ENCODE data around the gene SLC10A1.

The SLC10A1 gene

DNA sequence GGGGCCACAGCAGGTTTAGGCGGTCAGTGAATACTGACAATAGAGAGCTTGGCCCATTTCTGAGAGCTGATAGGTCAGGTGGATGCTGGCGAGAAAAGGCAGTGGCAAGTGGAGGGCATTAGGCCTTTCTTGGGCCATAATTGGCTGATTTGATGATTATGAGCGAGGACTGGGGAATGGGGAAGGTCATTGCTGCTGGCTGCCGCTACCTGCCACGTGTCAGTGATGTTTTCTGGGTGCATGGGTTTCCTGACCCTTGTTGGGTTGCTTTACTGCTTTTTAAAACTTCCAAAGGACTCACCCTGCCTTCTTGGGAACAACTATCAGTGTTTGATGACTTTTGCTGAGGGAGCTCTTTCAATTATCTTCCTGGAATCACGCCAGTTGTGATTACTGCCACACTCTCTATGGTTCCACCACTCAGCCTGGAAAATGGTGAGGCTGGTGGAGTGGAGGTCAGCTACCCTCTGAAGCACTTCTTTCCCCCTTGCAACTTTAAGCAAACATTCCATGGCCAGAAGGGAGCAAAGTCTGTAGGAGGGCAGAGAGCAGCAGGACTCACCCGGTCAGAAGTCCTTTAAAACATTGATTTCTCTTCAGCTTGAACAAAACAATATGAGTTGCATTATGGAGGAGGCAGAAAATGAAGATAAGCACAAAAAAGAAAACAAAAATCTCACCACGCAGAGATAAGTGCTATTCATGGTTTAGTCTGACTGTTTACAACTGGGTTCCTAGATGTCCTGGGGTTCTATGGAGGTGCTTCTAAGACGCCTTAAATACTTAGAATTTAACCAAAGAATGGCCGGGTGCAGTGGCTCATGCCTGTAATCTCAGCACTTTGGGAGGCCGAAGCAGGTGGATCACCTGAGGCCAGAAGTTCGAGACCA lies 12.1 kb upstream of the SLC10A1 start:
- DNase-seq (ENCODE audit: low read depth): no peak

DNA sequence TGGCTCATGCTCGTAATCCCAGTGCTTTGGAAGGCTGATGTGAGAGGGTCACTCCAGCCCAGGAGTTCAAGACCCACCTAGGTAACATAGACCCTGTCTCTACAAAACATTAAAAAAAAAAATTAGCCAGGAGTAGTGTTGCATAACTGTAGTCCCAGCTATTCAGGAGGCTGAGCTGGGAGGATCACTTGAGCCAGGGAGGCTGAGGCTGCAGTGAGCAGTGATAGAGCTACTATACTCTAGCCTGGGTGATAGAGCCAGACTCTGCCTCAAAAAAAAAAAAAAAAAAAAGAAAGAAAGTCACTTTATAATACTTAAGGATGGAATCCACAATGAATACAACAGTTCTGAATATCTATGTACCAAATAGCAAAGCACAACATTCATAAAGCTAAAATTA lies 10.2 kb upstream of the SLC10A1 start:
- DNase-seq (ENCODE audit: low read depth): no peak

- DNase-seq (ENCODE audit: low read depth): no peak
These were observed 7.9 kb upstream of the SLC10A1 start for GRCh38 chr14:69804902-69805301.

DNA sequence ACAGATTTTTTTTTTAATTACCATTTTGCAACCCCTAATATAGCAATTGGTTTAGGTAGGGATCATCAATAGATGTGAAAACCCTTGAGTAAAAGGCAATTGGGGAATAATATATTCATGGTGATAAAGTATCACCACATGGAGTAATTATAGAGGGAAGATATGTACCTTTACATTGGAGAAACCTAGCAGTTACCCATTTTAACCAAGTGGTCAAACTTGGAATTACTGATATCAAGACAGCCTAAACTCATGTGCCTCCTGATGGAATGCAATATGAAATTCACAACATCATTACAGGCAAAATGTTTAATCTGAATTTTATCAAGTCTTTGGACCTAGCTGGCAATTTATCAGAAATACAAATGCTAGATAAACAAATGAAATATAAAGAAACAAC lies 6.7 kb upstream of the SLC10A1 start:
- no peak for DNase-seq (ENCODE audit: low read depth)

DNA sequence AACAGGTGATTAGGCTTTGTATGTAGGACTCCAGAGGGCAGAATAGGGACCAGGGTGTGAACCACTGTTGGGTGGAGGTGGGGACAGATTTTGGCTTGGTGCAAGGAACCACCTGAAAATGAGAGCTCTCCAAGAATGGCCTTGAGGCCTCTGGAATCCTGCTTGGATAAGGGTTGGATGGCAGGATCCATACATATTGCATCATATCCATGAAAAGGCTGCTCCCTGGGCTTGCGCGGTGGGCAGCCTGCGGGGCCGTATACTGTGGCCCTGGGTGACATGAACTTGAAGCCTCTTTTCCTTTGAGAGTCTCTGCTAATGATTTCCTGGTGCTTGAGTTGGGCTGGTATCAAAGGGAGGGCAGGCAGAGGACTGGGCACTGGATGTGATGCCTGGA lies 1.3 kb upstream of the SLC10A1 start:
- no peak for DNase-seq (ENCODE audit: low read depth)

- DNase-seq (ENCODE audit: low read depth): no peak
These were observed 715 bp upstream of the SLC10A1 start for GRCh38 chr14:69797573-69798338.

- DNase-seq (ENCODE audit: low read depth): no peak
These were observed 1.4 kb downstream of the SLC10A1 start for GRCh38 chr14:69795691-69796090.

DNA sequence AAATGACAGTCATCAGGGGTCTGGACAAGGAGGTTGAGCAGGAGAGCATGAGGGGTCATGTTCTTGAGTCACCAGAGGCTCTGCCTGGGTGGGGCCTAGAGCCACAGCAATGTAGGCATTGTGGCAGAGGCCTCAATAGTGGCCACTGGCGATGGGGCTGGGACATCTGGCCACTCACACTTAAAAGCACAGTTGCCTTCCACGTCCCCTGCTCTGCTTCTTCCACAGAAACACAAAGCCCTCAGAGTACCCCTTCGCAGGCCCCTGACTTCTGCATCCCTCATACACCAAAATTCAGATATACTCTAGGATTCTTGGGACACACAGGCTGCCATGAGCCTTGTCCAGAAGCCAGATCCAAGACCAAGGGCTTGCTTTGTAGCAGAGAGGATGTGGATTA lies 2.2 kb downstream of the SLC10A1 start:
- no peak for DNase-seq (ENCODE audit: low read depth)

DNA sequence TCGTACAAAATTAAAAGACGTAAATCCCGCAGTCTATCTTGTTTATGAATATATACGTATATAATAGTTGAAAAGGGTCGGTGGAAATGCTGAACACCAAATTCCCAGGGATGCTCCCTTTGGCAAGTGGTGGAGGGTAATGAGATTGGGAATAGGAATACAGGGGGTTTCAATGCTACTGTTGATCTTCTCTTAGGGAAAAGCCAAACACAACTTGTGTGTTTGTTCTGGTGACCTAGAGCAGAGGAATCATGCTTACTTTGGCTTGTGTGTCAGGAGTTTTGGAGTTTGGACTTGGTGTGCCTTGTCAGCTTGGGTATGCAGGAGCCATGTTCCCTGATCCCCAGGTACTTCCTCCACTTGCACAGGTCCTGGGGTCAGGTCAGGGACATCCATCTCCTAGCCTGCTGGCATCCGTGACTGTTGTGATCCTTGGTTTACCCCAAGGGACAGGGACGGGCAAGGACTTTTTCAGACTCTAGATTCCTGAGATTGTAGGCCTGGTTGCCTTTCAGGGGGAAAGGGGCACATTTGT lies 4.1 kb downstream of the SLC10A1 start:
- no peak for DNase-seq (ENCODE audit: low read depth)

GRCh38 chr14:69789118-69789640 lies 7.9 kb downstream of the SLC10A1 start:
- no peak for DNase-seq (ENCODE audit: low read depth)

- no peak for DNase-seq (ENCODE audit: low read depth)
These were observed 10.4 kb downstream of the SLC10A1 start for GRCh38 chr14:69786603-69787002.

DNA sequence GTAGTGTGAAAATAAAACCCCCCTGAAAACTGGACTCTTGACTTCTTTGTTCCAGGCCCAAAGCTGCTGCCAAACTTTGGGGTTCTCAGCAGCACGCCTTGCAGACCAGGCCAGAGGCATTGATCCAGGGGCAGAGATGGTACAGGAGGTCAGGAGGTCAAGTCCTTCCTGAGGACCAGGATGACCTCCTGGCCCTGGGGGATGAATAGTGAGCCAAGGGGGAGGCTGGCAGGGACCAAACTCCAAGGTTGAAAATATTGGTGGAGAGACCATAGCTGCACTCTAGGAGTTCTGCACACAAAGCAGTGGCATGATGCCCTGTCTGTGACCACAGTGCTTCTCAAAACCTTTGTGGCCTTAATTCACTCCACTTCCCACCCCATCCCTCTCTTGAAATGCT lies 12.1 kb downstream of the SLC10A1 start:
- DNase-seq (ENCODE audit: low read depth): no peak

DNA sequence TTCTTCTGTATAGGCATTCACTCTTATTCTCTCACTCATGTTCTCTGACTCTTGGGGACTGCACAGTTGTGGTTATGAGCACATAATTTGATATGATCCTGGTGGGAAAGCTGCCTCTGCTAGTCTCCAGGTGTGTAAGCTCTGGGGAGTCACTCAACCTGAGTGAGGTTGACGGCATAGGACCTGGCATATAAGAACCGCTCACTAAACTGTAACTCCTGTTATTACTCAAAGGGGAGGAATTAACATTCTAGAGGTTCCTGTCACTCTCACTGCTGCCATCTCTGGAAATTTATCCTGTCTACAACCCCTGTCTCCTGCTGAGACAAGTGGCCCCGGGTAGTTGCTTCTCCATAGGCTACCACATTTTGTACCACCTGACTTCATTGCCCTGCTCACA lies 16.1 kb downstream of the SLC10A1 start:
- DNase-seq (ENCODE audit: low read depth): no peak

DNA sequence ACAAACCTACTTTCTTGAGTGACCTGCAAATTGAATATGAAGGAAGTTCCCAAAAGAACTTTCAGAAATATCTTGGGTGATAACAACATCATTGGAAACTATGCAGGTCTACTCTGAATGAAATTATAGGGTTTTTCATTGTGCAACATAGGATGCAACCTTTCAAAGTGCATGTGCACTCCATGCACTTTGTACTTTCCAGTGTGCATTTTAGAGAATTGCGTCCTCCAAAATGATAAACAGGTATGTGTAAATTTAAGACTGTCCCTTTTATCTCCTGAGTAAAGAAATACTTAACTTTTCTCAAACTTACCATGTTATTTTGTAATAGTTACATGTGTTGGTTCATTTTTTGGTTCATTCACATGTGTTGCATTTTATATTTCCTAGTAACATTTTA lies 16.9 kb downstream of the SLC10A1 start:
- no peak for DNase-seq (ENCODE audit: low read depth)

DNA sequence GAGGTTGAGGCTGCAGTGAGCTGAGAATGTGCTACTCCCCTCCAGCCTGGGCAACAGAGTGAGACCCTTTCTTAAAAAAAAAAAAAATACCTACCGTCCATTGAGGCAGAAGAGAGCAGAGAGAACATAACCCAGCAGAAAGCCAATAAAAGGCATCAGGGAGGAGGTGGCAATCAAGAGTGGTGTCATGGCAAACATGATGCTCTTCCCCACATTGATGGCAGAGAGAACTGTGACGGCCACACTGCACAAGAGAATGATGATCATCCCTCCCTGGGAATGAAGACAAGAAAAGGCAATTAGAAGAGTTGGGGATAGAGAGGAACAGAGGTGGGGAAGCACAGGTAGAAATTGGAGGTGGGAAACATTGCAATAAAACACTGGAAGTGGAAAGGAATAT lies 18.0 kb downstream of the SLC10A1 start:
- DNase-seq (ENCODE audit: low read depth): no peak

DNA sequence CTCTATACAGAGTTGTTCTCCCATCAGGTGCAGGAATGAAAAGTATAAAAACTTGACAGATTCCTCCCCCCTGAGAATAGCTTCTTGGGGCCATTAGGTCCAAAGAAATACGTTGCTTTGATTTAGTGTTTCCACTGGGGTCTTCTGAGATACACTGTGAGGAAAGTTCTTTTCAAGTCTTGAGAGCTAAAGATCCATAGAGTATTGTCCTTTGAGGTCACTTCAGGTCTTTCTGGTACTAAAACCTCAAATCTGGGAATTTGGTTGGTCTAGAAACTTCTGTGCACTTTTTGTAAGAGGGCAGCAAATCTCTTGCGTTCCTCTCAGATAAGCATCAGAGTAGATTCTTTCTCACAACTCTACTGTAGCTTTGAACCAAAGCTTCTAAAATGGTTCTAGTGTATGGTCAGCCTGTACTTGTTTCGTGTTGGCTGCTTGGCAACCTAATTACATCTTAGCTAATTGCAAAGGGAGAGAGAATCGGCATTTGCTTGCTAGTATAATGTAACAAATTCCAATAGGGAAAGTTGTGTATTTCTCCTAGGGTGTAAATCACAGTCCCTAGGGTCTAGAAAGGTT lies 20.1 kb downstream of the SLC10A1 start:
- no peak for DNase-seq (ENCODE audit: low read depth)

- DNase-seq (ENCODE audit: low read depth): no peak
These were observed 22.0 kb downstream of the SLC10A1 start for GRCh38 chr14:69775012-69775411.

GRCh38 chr14:69773571-69774276 lies 23.3 kb downstream of the SLC10A1 start:
- DNase-seq (ENCODE audit: low read depth): no peak

- DNase-seq (ENCODE audit: low read depth): no peak
These were observed 24.7 kb downstream of the SLC10A1 start for GRCh38 chr14:69772082-69773017.

GRCh38 chr14:69771136-69771535 lies 25.9 kb downstream of the SLC10A1 start:
- no peak for DNase-seq (ENCODE audit: low read depth)

DNA sequence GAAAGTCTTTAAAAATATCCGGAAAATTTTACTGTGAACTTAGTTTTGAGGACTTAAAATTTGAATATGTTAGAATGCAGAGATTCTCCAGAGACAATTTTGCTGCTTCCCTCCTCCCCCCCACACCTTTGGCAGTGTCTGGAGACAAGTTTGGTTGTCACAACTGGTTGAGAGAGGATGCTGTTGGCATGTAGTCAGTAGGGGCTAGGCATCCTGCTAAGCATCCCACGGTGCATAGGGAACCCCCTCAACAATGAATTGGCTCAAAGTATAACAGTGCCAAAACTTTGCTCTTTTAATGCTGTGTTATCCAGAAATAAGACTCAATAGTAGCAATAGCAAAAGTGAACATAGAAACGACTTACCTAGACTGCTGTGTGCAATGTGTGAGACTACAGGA lies 26.5 kb downstream of the SLC10A1 start:
- no peak for DNase-seq (ENCODE audit: low read depth)
